Posterior cingulate gyrus (tissue), 11 donors: ENCODE data around the gene FSTL4.
A peak's percentile ranks its signal among the peaks of the same experiment; 100 is the strongest.

Experiments
- DNase-seq, 10 donors: peaks; one replicate each; pipeline versions ENCODE4 v3.0.0 to v3.0.0-alpha.2; 2020 to 2021; ENCODE audit warnings: mixed read lengths in 3 of 10
- intact Hi-C: fragments of 100-400 bp; cut with DNase I; formaldehyde crosslinking; loops from one replicate; pipeline ENCODE4 v1.15.1; 2023

FSTL4 gene

GRCh38 chr5:133382661-133383579, 229.4 kb downstream of the FSTL4 start:
- intact Hi-C loops = no loop called here
- peak in 1 of 10 donors; percentile 59 for DNase-seq

GRCh38 chr5:133381571-133382365, 230.6 kb downstream of the FSTL4 start:
- peak in 1 of 10 donors; percentile 50 for DNase-seq
- intact Hi-C loops = no loop called here

GRCh38 chr5:133381041-133381440, 231.3 kb downstream of the FSTL4 start:
- DNase-seq = no peak
- intact Hi-C loops = no loop called here

GRCh38 chr5:133377736-133378135, 234.6 kb downstream of the FSTL4 start:
- intact Hi-C loops = no loop called here
- DNase-seq = no peak

GRCh38 chr5:133376986-133377385, 235.4 kb downstream of the FSTL4 start:
- DNase-seq = no peak
- intact Hi-C loops = no loop called here

GRCh38 chr5:133373121-133373870, 239.0 kb downstream of the FSTL4 start:
- peak in 1 of 10 donors; percentile 43 for DNase-seq
- intact Hi-C loops = no loop called here

GRCh38 chr5:133372293-133372937, 239.9 kb downstream of the FSTL4 start:
- no peak for DNase-seq
- intact Hi-C loops = no loop called here

- no peak for DNase-seq
- intact Hi-C loops = no loop called here
Observed at GRCh38 chr5:133371371-133372155, 240.8 kb downstream of the FSTL4 start.

GRCh38 chr5:133370904-133371303, 241.4 kb downstream of the FSTL4 start:
- DNase-seq = no peak
- intact Hi-C loops = no loop called here

- intact Hi-C loops = no loop called here
- peak in 6 of 10 donors; percentile 31 to 91 (median 69) for DNase-seq
Observed at GRCh38 chr5:133370036-133370831, 242.1 kb downstream of the FSTL4 start.

- intact Hi-C loops = no loop called here
- no peak for DNase-seq
Observed at GRCh38 chr5:133368916-133369783, 243.2 kb downstream of the FSTL4 start.

GRCh38 chr5:133367984-133368383, 244.4 kb downstream of the FSTL4 start:
- intact Hi-C loops = no loop called here
- no peak for DNase-seq

GRCh38 chr5:133367071-133367786, 245.1 kb downstream of the FSTL4 start:
- DNase-seq = peak in 1 of 10 donors; percentile 87

GRCh38 chr5:133366438-133366837, 245.9 kb downstream of the FSTL4 start:
- intact Hi-C loops = no loop called here
- no peak for DNase-seq

More at GRCh38 chr5:133367071-133367786, 245.1 kb downstream of the FSTL4 start:
- intact Hi-C loops = no loop called here

GRCh38 chr5:133365738-133366137, 246.6 kb downstream of the FSTL4 start:
- no peak for DNase-seq
- intact Hi-C loops = no loop called here

GRCh38 chr5:133364936-133365707, 247.2 kb downstream of the FSTL4 start:
- intact Hi-C loops = no loop called here
- DNase-seq = no peak
